HEK293 (cell line): ENCODE results near the gene GPHB5.

Source experiments
- CTCF ChIP-seq: fragments of 450-650 bp; formaldehyde crosslinking; IDR thresholded peaks from 2 replicates; pipeline ENCODE4 v1.5.1; 2016; ENCODE audit warnings: missing biosample characterization, missing genetic modification characterization
- GLI4 ChIP-seq: fragments of 450-650 bp; formaldehyde crosslinking; IDR thresholded peaks from 2 replicates; pipeline ENCODE4 v1.5.1; 2016; ENCODE audit warnings: missing biosample characterization, missing genetic modification characterization
- KLF1 ChIP-seq: fragments of 450-650 bp; formaldehyde crosslinking; IDR thresholded peaks from 2 replicates; pipeline ENCODE4 v1.5.1; 2016; ENCODE audit warnings: missing biosample characterization, missing genetic modification characterization
- OVOL3 ChIP-seq: fragments of 450-650 bp; formaldehyde crosslinking; IDR thresholded peaks from 2 replicates; pipeline ENCODE4 v1.5.1; 2016; ENCODE audit warnings: missing biosample characterization, missing genetic modification characterization
- REPIN1 ChIP-seq: fragments of 450-650 bp; formaldehyde crosslinking; IDR thresholded peaks from 2 replicates; pipeline ENCODE4 v1.5.1; 2017; ENCODE audit warnings: missing biosample characterization, missing genetic modification characterization, low read depth
- ZBTB7A ChIP-seq: fragments of 450-650 bp; formaldehyde crosslinking; IDR thresholded peaks from 2 replicates; pipeline ENCODE4 v1.5.1; 2016; ENCODE audit warnings: low read depth, missing biosample characterization, missing genetic modification characterization
- ZFP41 ChIP-seq: fragments of 450-650 bp; formaldehyde crosslinking; IDR thresholded peaks from 2 replicates; pipeline ENCODE4 v1.5.1; 2016; ENCODE audit warnings: missing biosample characterization, missing genetic modification characterization, borderline replicate concordance
- ZNF121 ChIP-seq: fragments of 450-650 bp; formaldehyde crosslinking; IDR thresholded peaks from 2 replicates; pipeline ENCODE4 v1.5.1; 2016; ENCODE audit warnings: missing biosample characterization, missing genetic modification characterization
- ZNF292 ChIP-seq: fragments of 450-650 bp; formaldehyde crosslinking; IDR thresholded peaks from 2 replicates; pipeline ENCODE4 v1.5.1; 2016; ENCODE audit warnings: low read depth, missing biosample characterization, missing genetic modification characterization, borderline replicate concordance
- ZNF302 ChIP-seq: fragments of 450-650 bp; formaldehyde crosslinking; IDR thresholded peaks from 2 replicates; pipeline ENCODE4 v1.5.1; 2016; ENCODE audit warnings: missing biosample characterization, missing genetic modification characterization, low read depth
- TF ChIP-seq, protein P1 (sequence below): fragments of 450-650 bp; IDR thresholded peaks from 2 replicates; pipeline ENCODE4 v1.5.1; 2018; ENCODE audit warnings: missing biosample characterization, mild to moderate bottlenecking, missing genetic modification characterization
- TF ChIP-seq, protein P2 (sequence below): fragments of 450-650 bp; formaldehyde crosslinking; IDR thresholded peaks from 2 replicates; pipeline ENCODE4 v1.5.1; 2016; ENCODE audit warnings: missing biosample characterization, missing genetic modification characterization
- TF ChIP-seq, protein P3 (sequence below): fragments of 450-650 bp; formaldehyde crosslinking; IDR thresholded peaks from 2 replicates; pipeline ENCODE4 v1.5.1; 2016; ENCODE audit warnings: missing biosample characterization, missing genetic modification characterization

- no peak for TF ChIP-seq CTCF (tag by site-specific recombination)
- TF ChIP-seq ZNF121 = no peak
- no peak for TF ChIP-seq KLF1 (tag by site-specific recombination)
- TF ChIP-seq, protein P1, sequence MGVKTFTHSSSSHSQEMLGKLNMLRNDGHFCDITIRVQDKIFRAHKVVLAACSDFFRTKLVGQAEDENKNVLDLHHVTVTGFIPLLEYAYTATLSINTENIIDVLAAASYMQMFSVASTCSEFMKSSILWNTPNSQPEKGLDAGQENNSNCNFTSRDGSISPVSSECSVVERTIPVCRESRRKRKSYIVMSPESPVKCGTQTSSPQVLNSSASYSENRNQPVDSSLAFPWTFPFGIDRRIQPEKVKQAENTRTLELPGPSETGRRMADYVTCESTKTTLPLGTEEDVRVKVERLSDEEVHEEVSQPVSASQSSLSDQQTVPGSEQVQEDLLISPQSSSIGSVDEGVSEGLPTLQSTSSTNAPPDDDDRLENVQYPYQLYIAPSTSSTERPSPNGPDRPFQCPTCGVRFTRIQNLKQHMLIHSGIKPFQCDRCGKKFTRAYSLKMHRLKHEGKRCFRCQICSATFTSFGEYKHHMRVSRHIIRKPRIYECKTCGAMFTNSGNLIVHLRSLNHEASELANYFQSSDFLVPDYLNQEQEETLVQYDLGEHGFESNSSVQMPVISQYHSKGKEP (tag by site-specific recombination) = no peak
- no peak for TF ChIP-seq REPIN1 (tag by site-specific recombination)
- TF ChIP-seq OVOL3 = no peak
- TF ChIP-seq GLI4 = no peak
- TF ChIP-seq ZNF302 = no peak
- no peak for TF ChIP-seq ZFP41 (tag by site-specific recombination)
- TF ChIP-seq ZBTB7A (tag by site-specific recombination) = no peak
- TF ChIP-seq, protein P2, sequence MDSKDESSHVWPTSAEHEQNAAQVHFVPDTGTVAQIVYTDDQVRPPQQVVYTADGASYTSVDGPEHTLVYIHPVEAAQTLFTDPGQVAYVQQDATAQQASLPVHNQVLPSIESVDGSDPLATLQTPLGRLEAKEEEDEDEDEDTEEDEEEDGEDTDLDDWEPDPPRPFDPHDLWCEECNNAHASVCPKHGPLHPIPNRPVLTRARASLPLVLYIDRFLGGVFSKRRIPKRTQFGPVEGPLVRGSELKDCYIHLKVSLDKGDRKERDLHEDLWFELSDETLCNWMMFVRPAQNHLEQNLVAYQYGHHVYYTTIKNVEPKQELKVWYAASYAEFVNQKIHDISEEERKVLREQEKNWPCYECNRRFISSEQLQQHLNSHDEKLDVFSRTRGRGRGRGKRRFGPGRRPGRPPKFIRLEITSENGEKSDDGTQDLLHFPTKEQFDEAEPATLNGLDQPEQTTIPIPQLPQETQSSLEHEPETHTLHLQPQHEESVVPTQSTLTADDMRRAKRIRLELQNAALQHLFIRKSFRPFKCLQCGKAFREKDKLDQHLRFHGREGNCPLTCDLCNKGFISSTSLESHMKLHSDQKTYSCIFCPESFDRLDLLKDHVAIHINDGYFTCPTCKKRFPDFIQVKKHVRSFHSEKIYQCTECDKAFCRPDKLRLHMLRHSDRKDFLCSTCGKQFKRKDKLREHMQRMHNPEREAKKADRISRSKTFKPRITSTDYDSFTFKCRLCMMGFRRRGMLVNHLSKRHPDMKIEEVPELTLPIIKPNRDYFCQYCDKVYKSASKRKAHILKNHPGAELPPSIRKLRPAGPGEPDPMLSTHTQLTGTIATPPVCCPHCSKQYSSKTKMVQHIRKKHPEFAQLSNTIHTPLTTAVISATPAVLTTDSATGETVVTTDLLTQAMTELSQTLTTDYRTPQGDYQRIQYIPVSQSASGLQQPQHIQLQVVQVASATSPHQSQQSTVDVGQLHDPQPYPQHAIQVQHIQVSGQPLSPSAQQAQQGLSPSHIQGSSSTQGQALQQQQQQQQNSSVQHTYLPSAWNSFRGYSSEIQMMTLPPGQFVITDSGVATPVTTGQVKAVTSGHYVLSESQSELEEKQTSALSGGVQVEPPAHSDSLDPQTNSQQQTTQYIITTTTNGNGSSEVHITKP (tag by site-specific recombination) = no peak
- TF ChIP-seq, protein P3, sequence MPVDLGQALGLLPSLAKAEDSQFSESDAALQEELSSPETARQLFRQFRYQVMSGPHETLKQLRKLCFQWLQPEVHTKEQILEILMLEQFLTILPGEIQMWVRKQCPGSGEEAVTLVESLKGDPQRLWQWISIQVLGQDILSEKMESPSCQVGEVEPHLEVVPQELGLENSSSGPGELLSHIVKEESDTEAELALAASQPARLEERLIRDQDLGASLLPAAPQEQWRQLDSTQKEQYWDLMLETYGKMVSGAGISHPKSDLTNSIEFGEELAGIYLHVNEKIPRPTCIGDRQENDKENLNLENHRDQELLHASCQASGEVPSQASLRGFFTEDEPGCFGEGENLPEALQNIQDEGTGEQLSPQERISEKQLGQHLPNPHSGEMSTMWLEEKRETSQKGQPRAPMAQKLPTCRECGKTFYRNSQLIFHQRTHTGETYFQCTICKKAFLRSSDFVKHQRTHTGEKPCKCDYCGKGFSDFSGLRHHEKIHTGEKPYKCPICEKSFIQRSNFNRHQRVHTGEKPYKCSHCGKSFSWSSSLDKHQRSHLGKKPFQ (tag by site-specific recombination) = no peak
- no peak for TF ChIP-seq ZNF292 (tag by site-specific recombination)
Observed at GRCh38 chr14:63300854-63301253, 17.9 kb downstream of the GPHB5 start.
